ENCODE results near the gene FOSL1. TPM values are rescaled to one million over a fixed set of nuclear protein-coding genes. Genes with fewer than 3 reads are reported as not detected.

FOSL1 gene
- total and polyA plus RNA-seq, 2 of the 13 experiments (the other 11 are each of a cell fraction or from before 2014, with no cell fraction given), result 4.0 to 4.1 TPM

DNA sequence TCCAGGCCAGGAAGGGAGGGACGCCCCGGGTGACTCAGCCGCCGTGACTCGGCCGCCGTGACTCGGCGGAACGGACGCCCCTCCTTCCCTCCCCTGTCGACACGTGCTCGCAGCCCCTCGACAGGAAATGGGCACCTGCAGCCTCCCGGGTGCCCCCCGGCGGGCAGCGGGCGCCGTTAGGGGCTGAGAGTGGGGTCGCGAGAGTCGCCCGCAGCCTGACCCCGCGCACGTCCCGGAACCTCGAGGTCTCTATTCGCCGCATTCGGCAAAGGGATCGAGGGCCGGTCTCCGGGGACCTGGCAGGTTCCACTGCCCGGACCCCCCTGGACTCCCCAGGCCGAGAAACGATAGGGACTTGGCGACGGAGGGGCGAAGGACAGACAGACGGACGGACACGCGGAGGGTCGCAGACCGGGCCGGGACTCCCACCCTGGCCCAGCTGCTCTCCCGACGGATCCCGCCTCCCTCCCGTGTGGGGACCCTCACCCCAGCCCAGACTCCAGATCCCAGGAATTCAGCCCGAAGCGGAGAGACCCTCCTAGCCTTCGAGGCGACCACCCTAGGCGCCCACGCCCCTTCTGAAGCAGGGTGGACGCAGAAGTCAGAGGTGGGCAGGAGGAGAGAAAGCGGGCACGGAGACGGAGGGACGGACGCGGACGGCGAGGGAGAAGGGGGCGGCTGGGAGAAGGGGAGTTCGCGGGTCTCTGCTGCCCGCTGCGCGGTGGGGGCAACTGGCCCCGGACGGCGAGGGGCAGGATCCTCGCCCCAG is 648 bp downstream of the FOSL1 start (continued):
- TF ChIP-seq CHD2 (IDR thresholded peaks at IDR 0.05; ENCODE audit: low read depth, low read length) (0 out of 2 replicates have a peak, but pooled peaks have one; percentile 16), ZNF232 (CRISPR knock-in tag; IDR thresholded peaks at IDR 0.05; ENCODE audit: borderline replicate concordance) (peak; percentile 53; the same call in 1 of the 2 replicates), ZNF362 (CRISPR knock-in tag; IDR thresholded peaks at IDR 0.05; ENCODE audit: borderline replicate concordance) (no peak), MATR3 (CRISPR knock-in tag; IDR thresholded peaks at IDR 0.05) (no peak), RAD21 (CRISPR knock-in tag; IDR thresholded peaks at IDR 0.05) (peak; percentile 42), SMC3 (IDR thresholded peaks at IDR 0.05; ENCODE audit: low read length) (no peak), XBP1 (CRISPR knock-in tag; IDR thresholded peaks at IDR 0.05) (no peak), ATF7-NPFF (CRISPR knock-in tag; IDR thresholded peaks at IDR 0.05; ENCODE audit: low read depth) (peak; percentile 73), NPAS2 (CRISPR knock-in tag; IDR thresholded peaks at IDR 0.05; ENCODE audit: borderline replicate concordance) (no peak), ARID4A (CRISPR knock-in tag; IDR thresholded peaks at IDR 0.05; ENCODE audit: borderline replicate concordance) (peak; percentile 73; the same call in 1 of the 2 replicates), CAMTA2 (CRISPR knock-in tag; IDR thresholded peaks at IDR 0.05; ENCODE audit: borderline replicate concordance) (peak; percentile 26; the same call in 1 of the 2 replicates), TFDP1 (CRISPR knock-in tag; IDR thresholded peaks at IDR 0.05; ENCODE audit: borderline replicate concordance) (peak; percentile 85; the same call in 1 of the 2 replicates), GLI4 (CRISPR knock-in tag; IDR thresholded peaks at IDR 0.05; ENCODE audit: borderline replicate concordance) (peak; percentile 77; the same call in 1 of the 2 replicates), MXI1 (IDR thresholded peaks at IDR 0.05; ENCODE audit: borderline replicate concordance, low read depth, low read length) (peak; percentile 89; the same call in 1 of the 3 replicates), NR0B2 (CRISPR knock-in tag; IDR thresholded peaks at IDR 0.05) (peak; percentile 40; the same call in 1 of the 2 replicates), ZNF468 (CRISPR knock-in tag; IDR thresholded peaks at IDR 0.05) (peak; percentile 58; the same call in 1 of the 2 replicates), ATF1 (CRISPR knock-in tag; IDR thresholded peaks at IDR 0.05) (no peak), NFRKB (IDR thresholded peaks at IDR 0.05) (no peak)
- TF ChIP-seq, protein P1, sequence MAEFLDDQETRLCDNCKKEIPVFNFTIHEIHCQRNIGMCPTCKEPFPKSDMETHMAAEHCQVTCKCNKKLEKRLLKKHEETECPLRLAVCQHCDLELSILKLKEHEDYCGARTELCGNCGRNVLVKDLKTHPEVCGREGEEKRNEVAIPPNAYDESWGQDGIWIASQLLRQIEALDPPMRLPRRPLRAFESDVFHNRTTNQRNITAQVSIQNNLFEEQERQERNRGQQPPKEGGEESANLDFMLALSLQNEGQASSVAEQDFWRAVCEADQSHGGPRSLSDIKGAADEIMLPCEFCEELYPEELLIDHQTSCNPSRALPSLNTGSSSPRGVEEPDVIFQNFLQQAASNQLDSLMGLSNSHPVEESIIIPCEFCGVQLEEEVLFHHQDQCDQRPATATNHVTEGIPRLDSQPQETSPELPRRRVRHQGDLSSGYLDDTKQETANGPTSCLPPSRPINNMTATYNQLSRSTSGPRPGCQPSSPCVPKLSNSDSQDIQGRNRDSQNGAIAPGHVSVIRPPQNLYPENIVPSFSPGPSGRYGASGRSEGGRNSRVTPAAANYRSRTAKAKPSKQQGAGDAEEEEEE (CRISPR knock-in tag; IDR thresholded peaks at IDR 0.05; ENCODE audit: borderline replicate concordance), result no peak
- TF ChIP-seq, protein P2, sequence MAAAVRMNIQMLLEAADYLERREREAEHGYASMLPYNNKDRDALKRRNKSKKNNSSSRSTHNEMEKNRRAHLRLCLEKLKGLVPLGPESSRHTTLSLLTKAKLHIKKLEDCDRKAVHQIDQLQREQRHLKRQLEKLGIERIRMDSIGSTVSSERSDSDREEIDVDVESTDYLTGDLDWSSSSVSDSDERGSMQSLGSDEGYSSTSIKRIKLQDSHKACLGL (CRISPR knock-in tag; IDR thresholded peaks at IDR 0.05), result peak; percentile 91
